B cell (primary cell): ENCODE results near the gene PCBP1. TPM values are rescaled to one million over a fixed set of nuclear protein-coding genes. Genes with fewer than 3 reads are reported as not detected.

ENCODE experiments used
- ATAC-seq: fragments of 200-7000 bp; cut with Tn5 transposase; one replicate; pipeline ENCODE4 v1.10.0; 2021; ENCODE audit warnings: low read depth, mild to moderate bottlenecking, moderate number of reproducible peaks, moderate library complexity
- CTCF ChIA-PET: fragments of 350-600 bp; sonication (Branson Sonifier 250); formaldehyde crosslinking; loops from one replicate; lab custom pipeline; 2021; ENCODE audit warnings: antibody characterized with exemption, inconsistent platforms; lab: Charles Lee
- POLR2A ChIA-PET: fragments of 350-600 bp; sonication (Branson Sonifier 250); formaldehyde crosslinking; loops from one replicate; lab custom pipeline; 2021; ENCODE audit warnings: antibody characterized with exemption; lab: Charles Lee
- DNase-seq: peaks from one replicate; pipeline ENCODE4 v3.0.0; 2013
- H2AFZ ChIP-seq: 2 replicates; pipeline ENCODE4 v1.6.1; 2012; ENCODE audit warnings: mild to moderate bottlenecking, low read depth, low read length; ENCODE audit not compliant: insufficient read depth, poor library complexity, severe bottlenecking
- H3K27ac ChIP-seq, 2 donors: 1 replicate in 1 of 2; 2 replicates in 1 of 2; pipeline ENCODE4 v1.5.1; 2012 to 2013; ENCODE audit warnings: low read length in 2 of 2, mild to moderate bottlenecking in 2 of 2, moderate library complexity in 1 of 2
- H3K27me3 ChIP-seq, 4 experiments: fragments of 200-600 bp in 1 of 4; sonication (generic) in 1 of 4; replicated peaks in 1 of 4; 1 replicate in 2 of 4; 2 replicates in 2 of 4; pipeline versions ENCODE4 v1.6.1 to v1.7.0; 2013 to 2016; ENCODE audit warnings: low read length in 3 of 4, mild to moderate bottlenecking in 2 of 4, mixed read lengths in 1 of 4, moderate library complexity in 1 of 4; ENCODE audit not compliant: insufficient read depth in 4 of 4, control insufficient read depth in 3 of 4; ENCODE audit errors: control extremely low read depth in 1 of 4
- H3K36me3 ChIP-seq, 2 experiments: replicated peaks in 1 of 2; 1 replicate in 1 of 2; 2 replicates in 1 of 2; pipeline versions ENCODE4 v1.6.1 to v1.7.1; 2013; ENCODE audit warnings: low read length in 1 of 2; ENCODE audit not compliant: insufficient read depth in 2 of 2, control insufficient read depth in 1 of 2; ENCODE audit errors: control extremely low read depth in 1 of 2, extremely low read depth in 1 of 2
- H3K4me1 ChIP-seq, 2 donors: fragments of 200-600 bp in 1 of 2; sonication (generic) in 1 of 2; 1 replicate in 1 of 2; 2 replicates in 1 of 2; pipeline versions ENCODE4 v1.5.1 to v1.6.1; 2013 to 2017; ENCODE audit warnings: low read length in 2 of 2; ENCODE audit not compliant: control insufficient read depth in 2 of 2, insufficient read depth in 2 of 2
- H3K4me2 ChIP-seq: replicated peaks from 2 replicates; pipeline ENCODE3; 2012; ENCODE audit warnings: mild to moderate bottlenecking, low read depth, low read length; ENCODE audit not compliant: poor library complexity, severe bottlenecking
- H3K4me3 ChIP-seq, 5 experiments: fragments of 200-600 bp in 1 of 5; sonication (generic) in 1 of 5; 1 replicate in 3 of 5; 2 replicates in 2 of 5; pipeline versions ENCODE4 v1.5.1 to v1.7.0; 2011 to 2016; ENCODE audit warnings: low read length in 4 of 5, mild to moderate bottlenecking in 4 of 5, low read depth in 2 of 5, control low read depth in 1 of 5, moderate library complexity in 1 of 5; ENCODE audit not compliant: insufficient read depth in 1 of 5; ENCODE audit errors: control extremely low read depth in 1 of 5, extremely low read depth in 1 of 5
- H3K79me2 ChIP-seq: fragments of 200-600 bp; sonication (generic); one replicate; pipeline ENCODE4 v1.6.0; 2016; ENCODE audit warnings: low read length; ENCODE audit not compliant: control insufficient read depth, insufficient read depth
- H3K9ac ChIP-seq: fragments of 200-600 bp; sonication (generic); 2 replicates; pipeline ENCODE4 v1.6.1; 2017; ENCODE audit warnings: mild to moderate bottlenecking, low read length, moderate library complexity
- H3K9me3 ChIP-seq, 3 donors: one replicate each; pipeline versions ENCODE4 v1.6.1 to v1.7.1; 2013; ENCODE audit warnings: low read length in 2 of 3; ENCODE audit not compliant: control insufficient read depth in 2 of 3, insufficient read depth in 1 of 3; ENCODE audit errors: control extremely low read depth in 1 of 3
- H4K20me1 ChIP-seq: 2 replicates; pipeline ENCODE4 v1.6.0; 2012; ENCODE audit warnings: mild to moderate bottlenecking, low read length; ENCODE audit not compliant: insufficient read depth, control insufficient read depth, poor library complexity, severe bottlenecking
- H3K27ac Mint-ChIP-seq: one replicate; pipeline ENCODE4 v1.8.0; 2021; ENCODE audit warnings: mixed read lengths
- H3K27me3 Mint-ChIP-seq: one replicate; pipeline ENCODE4 v1.8.0; 2021; ENCODE audit warnings: mixed read lengths
- H3K4me1 Mint-ChIP-seq: one replicate; pipeline ENCODE4 v1.8.0; 2021; ENCODE audit warnings: mixed read lengths
- H3K4me3 Mint-ChIP-seq: one replicate; pipeline ENCODE4 v1.8.0; 2021; ENCODE audit warnings: mixed read lengths
- H3K9me3 Mint-ChIP-seq: one replicate; pipeline ENCODE4 v1.8.0; 2022; ENCODE audit warnings: mixed read lengths; ENCODE audit not compliant: insufficient read depth
- CTCF ChIP-seq: fragments of 200-600 bp; IDR thresholded peaks from one replicate; pipeline ENCODE4 v1.8.0; 2022; ENCODE audit warnings: antibody characterized with exemption, mild to moderate bottlenecking
- EZH2 ChIP-seq: IDR thresholded peaks from 2 replicates; pipeline ENCODE4 v1.6.1; 2012; ENCODE audit warnings: borderline replicate concordance, low read depth, mild to moderate bottlenecking, moderate library complexity, low read length; ENCODE audit not compliant: insufficient read depth, poor library complexity, severe bottlenecking
- WGBS: methylation state at CpG from one replicate; pipeline ENCODE4 v1.1.5; 2013; ENCODE audit warnings: missing lambda C conversion rate; ENCODE audit not compliant: insufficient coverage; 5-methylcytosine and 5-hydroxymethylcytosine counted together
- intact Hi-C: fragments of 100-400 bp; cut with micrococcal nuclease; formaldehyde crosslinking; loops from one replicate; pipeline ENCODE4 v1.10.0; 2022
- polyA plus RNA-seq: library from polyadenylated mRNA; depleted of rRNA; stranded (reverse); fragments of >200 nt; gene quantifications from 2 replicates; pipeline ENCODE4 v1.2.3, GENCODE V29; 2012
- total RNA-seq, 2 donors: library from RNA; stranded (reverse); fragments of 120-200 nt in 1 of 2; gene quantifications; 1 replicate in 1 of 2; 2 replicates in 1 of 2; pipeline versions ENCODE4 v1.2.3 to v1.2.4, GENCODE V29; 2013 to 2022

The PCBP1 gene
- total and polyA plus RNA-seq, 2 donors (not counting 1 experiment from before 2014, with no cell fraction given) = 172 to 327 TPM

DNA sequence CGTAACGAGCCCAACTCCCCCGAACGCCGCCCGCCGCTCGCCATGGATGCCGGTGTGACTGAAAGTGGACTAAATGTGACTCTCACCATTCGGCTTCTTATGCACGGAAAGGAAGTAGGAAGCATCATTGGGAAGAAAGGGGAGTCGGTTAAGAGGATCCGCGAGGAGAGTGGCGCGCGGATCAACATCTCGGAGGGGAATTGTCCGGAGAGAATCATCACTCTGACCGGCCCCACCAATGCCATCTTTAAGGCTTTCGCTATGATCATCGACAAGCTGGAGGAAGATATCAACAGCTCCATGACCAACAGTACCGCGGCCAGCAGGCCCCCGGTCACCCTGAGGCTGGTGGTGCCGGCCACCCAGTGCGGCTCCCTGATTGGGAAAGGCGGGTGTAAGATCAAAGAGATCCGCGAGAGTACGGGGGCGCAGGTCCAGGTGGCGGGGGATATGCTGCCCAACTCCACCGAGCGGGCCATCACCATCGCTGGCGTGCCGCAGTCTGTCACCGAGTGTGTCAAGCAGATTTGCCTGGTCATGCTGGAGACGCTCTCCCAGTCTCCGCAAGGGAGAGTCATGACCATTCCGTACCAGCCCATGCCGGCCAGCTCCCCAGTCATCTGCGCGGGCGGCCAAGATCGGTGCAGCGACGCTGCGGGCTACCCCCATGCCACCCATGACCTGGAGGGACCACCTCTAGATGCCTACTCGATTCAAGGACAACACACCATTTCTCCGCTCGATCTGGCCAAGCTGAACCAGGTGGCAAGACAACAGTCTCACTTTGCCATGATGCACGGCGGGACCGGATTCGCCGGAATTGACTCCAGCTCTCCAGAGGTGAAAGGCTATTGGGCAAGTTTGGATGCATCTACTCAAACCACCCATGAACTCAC is 673 bp downstream of the PCBP1 start:
- no peak for ATAC-seq
- peaks cover 64 to 76% of the 10 kb centered on the region in 2 donors for H3K4me1 ChIP-seq
- peak overlapping the region; percentile 36 for H2AFZ ChIP-seq

More for the DNA sequence above, 673 bp downstream of the PCBP1 start:
- DNase-seq = no peak
- peaks cover 12% of the 10 kb centered on the region for H4K20me1 ChIP-seq
- peak overlapping the region; percentile 70 to 100 for H3K27ac ChIP-seq
- Mint-ChIP-seq H3K9me3 (no peaks in the 10 kb centered on the region), H3K4me1 (peaks cover 75% of the 10 kb centered on the region), H3K4me3 (peak overlapping the region; percentile 94), H3K27ac (peak overlapping the region; percentile 100), H3K27me3 (no peaks in the 10 kb centered on the region)
- H3K9me3 ChIP-seq = no peaks in the 10 kb centered on the region
- H3K27me3 ChIP-seq = no peaks in the 10 kb centered on the region
- ChIA-PET CTCF (interaction anchor here (1.0 to 12.7 kb wide), 9 partner anchors 17 to 175 kb away, joined by 4 to 98 read pairs (median 5); partner anchors contain the start of gene MXD1), POLR2A (interaction anchor here (0.5 to 8.3 kb wide), 17 partner anchors 7 to 204 kb away, joined by 3 to 170 read pairs (median 12); partner anchors contain the start of genes C2orf42 and MXD1)
- intact Hi-C loops = loop anchor here (1.0 to 2.0 kb wide), 6 partner anchors 7 to 205 kb away; partner anchors contain the start of genes C2orf42, SNRPG and TIA1
- peak overlapping the region; percentile 66 to 99 (median 97) for H3K4me3 ChIP-seq
- WGBS = under 1% methylated on average over 57 of the region's 58 CpGs
- H3K36me3 ChIP-seq = peaks cover 0 to 24% of the 10 kb centered on the region in 2 experiments
- peak overlapping the region; percentile 100 for H3K9ac ChIP-seq
- peak overlapping the region; percentile 94 for H3K4me2 ChIP-seq
- peaks cover 53% of the 10 kb centered on the region for H3K79me2 ChIP-seq
- TF ChIP-seq CTCF = no peak
- TF ChIP-seq EZH2 = no peak
